ENCODE data around the gene GPT2.

Gene GPT2

DNA sequence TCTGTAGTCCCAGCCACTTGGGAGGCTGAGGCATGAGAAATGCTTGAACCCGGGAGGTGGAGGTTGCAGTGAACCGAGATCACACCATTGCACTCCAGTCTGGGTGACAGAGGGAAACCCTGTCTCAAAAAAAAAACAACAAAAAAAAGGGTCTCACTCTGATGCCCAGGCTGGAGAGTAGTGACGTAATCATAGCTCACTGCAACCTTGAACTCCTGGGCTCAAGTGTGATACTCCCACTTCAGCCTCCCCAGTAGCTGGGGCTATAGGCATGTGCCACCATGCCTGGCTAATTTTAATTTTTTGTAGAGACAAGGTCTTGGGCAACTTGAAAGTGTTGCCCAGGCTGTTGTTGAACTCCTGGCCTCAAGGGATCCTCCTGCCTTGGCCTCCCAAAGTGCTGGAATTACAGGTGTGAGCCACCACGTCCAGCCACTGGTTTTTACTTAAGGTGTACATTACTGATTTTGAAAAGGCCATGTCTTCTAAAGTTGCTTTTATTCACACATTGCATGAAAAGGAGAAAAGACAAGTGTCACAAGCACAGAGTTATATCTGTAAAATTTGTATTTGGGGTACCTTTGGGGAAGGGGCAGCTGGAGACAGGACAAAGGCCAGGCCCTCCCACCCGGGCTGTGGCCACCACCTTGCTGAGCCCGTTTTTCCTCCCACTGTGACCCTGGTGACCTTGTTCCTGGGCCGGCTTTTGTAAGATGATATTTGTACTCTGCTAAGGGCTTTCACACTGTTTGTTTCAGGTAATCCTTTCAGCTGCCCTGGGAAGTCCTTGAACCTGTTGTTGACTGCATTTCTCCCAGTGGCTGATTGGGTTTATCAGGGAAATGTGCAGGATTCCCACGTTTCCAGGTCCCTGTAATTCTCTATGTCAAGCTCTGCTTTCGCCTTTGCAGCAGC is 11.5 kb downstream of the GPT2 start:
- peak in 1 of 2 experiments; percentile 18 for DNase-seq (ENCODE audit: low read depth in 1 of 2, low spot score in 1 of 2)
- TF ChIP-seq JUND (IDR thresholded peaks at IDR 0.05; ENCODE audit: low read depth) = no peak
- in situ Hi-C loops (cut with HindIII; ENCODE audit: low pct_unique_long_range_greater_than_20kb, low sequenced_read_pairs) = no loop called here

GRCh38 chr16:46896314-46896968 is 12.3 kb downstream of the GPT2 start:
- in situ Hi-C loops (cut with HindIII; ENCODE audit: low pct_unique_long_range_greater_than_20kb, low sequenced_read_pairs) = no loop called here
- DNase-seq (ENCODE audit: low read depth in 1 of 2, low spot score in 1 of 2) = no peak
- TF ChIP-seq JUND (IDR thresholded peaks at IDR 0.05; ENCODE audit: low read depth) = no peak

GRCh38 chr16:46897471-46897870 is 13.3 kb downstream of the GPT2 start:
- no peak for TF ChIP-seq JUND (IDR thresholded peaks at IDR 0.05; ENCODE audit: low read depth)
- in situ Hi-C loops (cut with HindIII; ENCODE audit: low pct_unique_long_range_greater_than_20kb, low sequenced_read_pairs) = no loop called here
- DNase-seq (ENCODE audit: low read depth in 1 of 2, low spot score in 1 of 2) = no peak

GRCh38 chr16:46898006-46898405 is 13.8 kb downstream of the GPT2 start:
- in situ Hi-C loops (cut with HindIII; ENCODE audit: low pct_unique_long_range_greater_than_20kb, low sequenced_read_pairs) = no loop called here
- TF ChIP-seq JUND (IDR thresholded peaks at IDR 0.05; ENCODE audit: low read depth) = no peak
- DNase-seq (ENCODE audit: low read depth in 1 of 2, low spot score in 1 of 2) = no peak

DNA sequence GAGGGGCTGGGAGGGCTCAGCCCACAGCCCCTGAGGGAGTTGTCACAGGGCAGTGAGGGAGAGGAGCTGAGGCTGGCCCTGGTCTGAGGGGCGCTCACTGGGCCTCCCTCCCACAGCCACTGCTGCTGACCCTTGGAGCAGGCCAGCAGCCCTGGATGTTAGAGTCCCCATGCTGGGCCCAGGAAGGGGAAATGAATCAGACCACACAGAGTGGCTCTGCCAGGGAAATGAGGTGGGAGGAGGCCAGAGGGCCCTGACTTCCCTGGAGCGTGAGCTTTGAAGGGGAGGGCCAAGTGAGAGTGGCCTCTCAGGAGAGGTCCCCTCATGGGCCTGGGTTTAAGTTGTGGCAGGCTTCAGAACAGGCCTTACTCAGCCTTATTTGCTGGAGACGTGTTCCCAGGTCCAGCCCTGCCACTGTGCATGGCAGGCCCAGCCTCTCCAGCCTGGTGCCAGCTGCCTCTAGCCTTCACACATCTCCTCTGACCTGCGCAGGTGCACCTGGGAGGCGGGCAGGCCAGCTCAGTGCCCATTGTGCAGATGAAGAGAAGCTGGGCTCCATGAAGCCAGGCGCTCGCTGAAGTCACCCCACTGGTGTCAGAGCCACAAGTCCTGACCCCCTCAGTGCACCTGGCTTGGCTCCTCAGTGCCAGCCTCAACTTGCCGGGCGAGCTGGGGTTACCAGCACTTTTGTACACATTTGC is 15.4 kb downstream of the GPT2 start:
- in situ Hi-C loops (cut with HindIII; ENCODE audit: low pct_unique_long_range_greater_than_20kb, low sequenced_read_pairs) = no loop called here
- no peak for TF ChIP-seq JUND (IDR thresholded peaks at IDR 0.05; ENCODE audit: low read depth)
- no peak for DNase-seq (ENCODE audit: low read depth in 1 of 2, low spot score in 1 of 2)

DNA sequence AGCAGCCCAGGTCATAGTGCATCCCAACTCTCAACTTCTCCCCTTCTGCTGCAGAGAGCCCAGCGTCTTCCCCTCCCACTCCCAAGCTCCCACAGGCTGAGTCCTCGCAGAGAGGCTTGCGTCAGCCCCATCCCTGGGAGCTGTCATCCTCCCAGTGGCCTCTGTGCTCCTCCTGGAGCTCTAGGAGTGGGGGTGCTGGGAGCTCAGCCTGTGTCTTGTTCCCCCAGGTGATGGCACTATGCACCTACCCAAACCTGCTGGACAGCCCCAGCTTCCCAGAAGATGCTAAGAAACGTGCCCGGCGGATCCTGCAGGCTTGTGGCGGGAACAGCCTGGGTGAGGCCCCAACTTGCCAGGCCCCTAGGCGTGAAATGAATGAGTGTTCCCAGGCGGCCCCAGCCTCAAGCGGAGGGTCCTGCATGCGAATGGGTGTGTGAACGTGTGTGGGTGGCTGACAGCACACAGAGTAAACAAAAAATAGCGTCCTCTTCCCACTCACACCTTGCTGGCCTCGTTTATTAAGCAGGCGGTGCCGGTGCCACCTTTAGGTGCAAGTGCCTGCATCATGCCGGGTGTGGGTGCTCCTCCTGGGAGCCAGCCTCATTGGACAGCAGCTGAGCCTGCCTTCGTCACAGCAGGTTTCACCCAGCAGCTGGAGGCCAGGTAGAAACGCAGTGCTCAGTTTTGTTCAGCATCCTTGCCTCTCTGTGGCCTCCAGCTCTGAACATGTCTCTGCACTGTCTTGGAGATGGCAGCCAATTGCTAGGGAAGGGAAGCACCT is 16.5 kb downstream of the GPT2 start:
- in situ Hi-C loops (cut with HindIII; ENCODE audit: low pct_unique_long_range_greater_than_20kb, low sequenced_read_pairs) = no loop called here
- DNase-seq (ENCODE audit: low read depth in 1 of 2, low spot score in 1 of 2) = peak; percentile 28 to 88
- no peak for TF ChIP-seq JUND (IDR thresholded peaks at IDR 0.05; ENCODE audit: low read depth)

- no peak for DNase-seq (ENCODE audit: low read depth in 1 of 2, low spot score in 1 of 2)
- in situ Hi-C loops (cut with HindIII; ENCODE audit: low pct_unique_long_range_greater_than_20kb, low sequenced_read_pairs) = no loop called here
- TF ChIP-seq JUND (IDR thresholded peaks at IDR 0.05; ENCODE audit: low read depth) = no peak
Observed at GRCh38 chr16:46901709-46902108, 17.5 kb downstream of the GPT2 start.

DNA sequence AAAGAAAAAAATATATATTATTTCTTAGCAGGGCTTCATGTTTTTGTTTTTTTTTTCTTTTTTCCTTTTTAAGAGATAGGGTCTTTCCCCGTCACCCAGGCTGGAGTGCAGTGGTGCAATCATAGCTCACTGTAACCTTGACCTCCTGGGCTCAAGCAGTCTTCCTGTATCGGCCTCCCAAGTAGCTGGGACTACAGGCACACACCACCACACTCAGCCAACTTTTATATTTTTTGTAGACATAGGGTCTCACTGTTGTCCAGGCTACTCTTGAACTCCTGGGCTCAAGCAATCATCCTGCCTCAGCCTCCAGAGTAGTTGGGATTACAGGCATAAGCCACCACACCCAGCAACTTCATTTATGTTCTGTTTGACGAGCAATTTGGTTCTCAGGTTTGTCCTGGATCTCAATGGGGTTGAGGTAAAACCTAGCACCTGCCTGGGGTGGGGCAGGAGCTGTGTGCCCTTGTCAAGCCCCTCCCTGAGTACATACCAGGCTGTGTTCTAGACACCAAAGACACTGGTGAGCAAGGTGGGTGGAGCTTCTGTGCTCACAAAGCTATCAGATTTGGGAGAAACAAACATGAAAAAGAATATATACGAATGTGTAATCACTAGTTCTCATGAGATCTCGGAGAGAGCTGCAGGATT is 19.2 kb downstream of the GPT2 start:
- TF ChIP-seq JUND (IDR thresholded peaks at IDR 0.05; ENCODE audit: low read depth) = no peak
- in situ Hi-C loops (cut with HindIII; ENCODE audit: low pct_unique_long_range_greater_than_20kb, low sequenced_read_pairs) = no loop called here
- DNase-seq (ENCODE audit: low read depth in 1 of 2, low spot score in 1 of 2) = no peak

- no peak for TF ChIP-seq JUND (IDR thresholded peaks at IDR 0.05; ENCODE audit: low read depth)
- DNase-seq (ENCODE audit: low read depth in 1 of 2, low spot score in 1 of 2) = no peak
- in situ Hi-C loops (cut with HindIII; ENCODE audit: low pct_unique_long_range_greater_than_20kb, low sequenced_read_pairs) = no loop called here
Observed at GRCh38 chr16:46904471-46904870, 20.3 kb downstream of the GPT2 start.

- in situ Hi-C loops (cut with HindIII; ENCODE audit: low pct_unique_long_range_greater_than_20kb, low sequenced_read_pairs) = no loop called here
- DNase-seq (ENCODE audit: low read depth in 1 of 2, low spot score in 1 of 2) = no peak
- no peak for TF ChIP-seq JUND (IDR thresholded peaks at IDR 0.05; ENCODE audit: low read depth)
Observed at GRCh38 chr16:46906360-46907060, 22.3 kb downstream of the GPT2 start.

DNA sequence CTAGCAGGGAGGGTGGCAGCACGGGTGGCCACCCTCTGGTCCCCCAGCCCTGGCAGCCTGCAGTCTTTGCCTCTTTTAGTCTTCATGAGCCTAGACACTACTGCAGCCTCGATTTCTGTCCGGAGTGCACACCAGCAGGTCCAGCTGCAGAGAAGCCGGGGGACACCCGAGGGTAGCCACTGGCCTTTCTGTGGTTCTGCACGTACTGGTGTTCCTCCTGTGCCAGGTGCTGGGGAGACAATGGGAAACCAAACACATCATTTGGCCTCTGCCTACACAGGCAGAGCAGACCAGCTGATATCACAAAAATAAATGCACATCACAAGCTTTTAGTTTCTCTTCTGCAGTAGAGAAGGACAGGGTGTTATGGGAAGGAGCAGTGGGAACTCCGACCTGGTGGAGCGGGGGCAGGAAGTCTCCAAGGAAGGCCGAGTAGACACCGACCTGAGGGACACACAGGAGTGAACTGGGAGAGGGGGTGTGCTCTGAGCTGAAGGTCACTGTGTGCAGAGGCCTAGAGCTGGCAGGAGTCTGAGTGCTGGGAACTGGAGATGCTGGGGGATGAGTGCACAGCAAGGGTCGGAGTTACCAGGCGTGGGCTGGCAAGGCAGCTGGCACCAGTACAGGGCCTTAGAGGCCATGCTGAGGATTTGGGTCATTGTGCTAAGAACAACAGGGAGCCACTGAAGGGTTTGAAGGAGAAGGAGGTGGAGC is 23.1 kb downstream of the GPT2 start:
- in situ Hi-C loops (cut with HindIII; ENCODE audit: low pct_unique_long_range_greater_than_20kb, low sequenced_read_pairs) = no loop called here
- no peak for TF ChIP-seq JUND (IDR thresholded peaks at IDR 0.05; ENCODE audit: low read depth)
- no peak for DNase-seq (ENCODE audit: low read depth in 1 of 2, low spot score in 1 of 2)
